Liver (tissue), 9 donors: Measurements from ENCODE around the gene SPEG. TPM values are rescaled to one million over a fixed set of nuclear protein-coding genes. Genes with fewer than 3 reads are reported as not detected.

Experiments used
- DNase-seq: peaks from one replicate; pipeline ENCODE4 v3.0.0-alpha.2; 2017; ENCODE audit warnings: low spot score
- H3K27ac ChIP-seq, 2 donors: one replicate each; pipeline ENCODE4 v1.7.0; 2013; ENCODE audit warnings: inconsistent platforms in 2 of 2, low read length in 2 of 2, control low read depth in 1 of 2, low read depth in 1 of 2, mild to moderate bottlenecking in 1 of 2
- H3K27me3 ChIP-seq, 4 donors: one replicate each; pipeline versions ENCODE4 v1.6.1 to v1.7.0; 2013; ENCODE audit warnings: low read length in 3 of 4, inconsistent platforms in 1 of 4, mild to moderate bottlenecking in 1 of 4, moderate library complexity in 1 of 4; ENCODE audit not compliant: control insufficient read depth in 4 of 4, insufficient read depth in 4 of 4
- H3K36me3 ChIP-seq, 4 donors: one replicate each; pipeline versions ENCODE4 v1.6.1 to v1.7.0; 2013; ENCODE audit warnings: low read length in 3 of 4, mild to moderate bottlenecking in 3 of 4, low read depth in 1 of 4, moderate library complexity in 1 of 4; ENCODE audit not compliant: control insufficient read depth in 4 of 4, insufficient read depth in 3 of 4
- H3K4me1 ChIP-seq, 4 donors: one replicate each; pipeline versions ENCODE4 v1.6.1 to v1.7.0; 2013; ENCODE audit warnings: low read length in 3 of 4, mild to moderate bottlenecking in 3 of 4, moderate library complexity in 1 of 4; ENCODE audit not compliant: control insufficient read depth in 4 of 4, insufficient read depth in 4 of 4
- H3K4me3 ChIP-seq, 3 donors: one replicate each; pipeline versions ENCODE4 v1.6.1 to v1.7.0; 2013; ENCODE audit warnings: low read length in 3 of 3, control low read depth in 1 of 3, low read depth in 1 of 3, mild to moderate bottlenecking in 1 of 3
- H3K9ac ChIP-seq, 2 donors: one replicate each; pipeline ENCODE4 v1.7.0; 2013; ENCODE audit warnings: low read length in 2 of 2, mild to moderate bottlenecking in 2 of 2, moderate library complexity in 2 of 2, control low read depth in 1 of 2, low read depth in 1 of 2
- H3K9me3 ChIP-seq, 4 donors: one replicate each; pipeline versions ENCODE4 v1.6.1 to v1.7.0; 2013; ENCODE audit warnings: low read length in 3 of 4; ENCODE audit not compliant: control insufficient read depth in 4 of 4
- EGR1 ChIP-seq, 2 donors: IDR thresholded peaks; 2 replicates each; pipeline ENCODE4 v1.6.1; 2016 to 2018; ENCODE audit warnings: antibody characterized with exemption in 2 of 2, low read depth in 2 of 2
- FOXA1 ChIP-seq: IDR thresholded peaks from 2 replicates; pipeline ENCODE4 v1.6.1; 2016; ENCODE audit warnings: antibody characterized with exemption
- FOXA2 ChIP-seq: IDR thresholded peaks from 2 replicates; pipeline ENCODE4 v1.6.1; 2016; ENCODE audit warnings: antibody characterized with exemption
- GABPA ChIP-seq, 2 donors: IDR thresholded peaks in 1 of 2; conservative IDR thresholded peaks in 1 of 2; 2 replicates each; pipeline ENCODE4 v1.6.1; 2016; ENCODE audit warnings: antibody characterized with exemption in 2 of 2, mild to moderate bottlenecking in 1 of 2, moderate library complexity in 1 of 2
- HNF4A ChIP-seq, 2 donors: conservative IDR thresholded peaks; 2 replicates each; pipeline ENCODE4 v1.6.1; 2016; ENCODE audit warnings: antibody characterized with exemption in 2 of 2, mild to moderate bottlenecking in 2 of 2
- JUND ChIP-seq, 2 donors: IDR thresholded peaks; 2 replicates each; pipeline ENCODE4 v1.6.1; 2016; ENCODE audit warnings: antibody characterized with exemption in 2 of 2
- NR2F2 ChIP-seq: IDR thresholded peaks from 2 replicates; pipeline ENCODE4 v1.6.1; 2016; ENCODE audit warnings: antibody characterized with exemption
- RAD21 ChIP-seq, 2 donors: IDR thresholded peaks; 2 replicates each; pipeline ENCODE4 v1.6.1; 2016; ENCODE audit warnings: antibody characterized with exemption in 2 of 2, mild to moderate bottlenecking in 2 of 2
- RXRA ChIP-seq, 2 donors: IDR thresholded peaks; 2 replicates each; pipeline ENCODE4 v1.6.1; 2017 to 2018; ENCODE audit warnings: antibody characterized with exemption in 2 of 2, mild to moderate bottlenecking in 1 of 2
- SP1 ChIP-seq: IDR thresholded peaks from 2 replicates; pipeline ENCODE4 v1.6.1; 2018; ENCODE audit warnings: antibody characterized with exemption, mild to moderate bottlenecking
- TAF1 ChIP-seq: conservative IDR thresholded peaks from 2 replicates; pipeline ENCODE4 v1.6.1; 2016; ENCODE audit warnings: antibody characterized with exemption, mild to moderate bottlenecking
- YY1 ChIP-seq: IDR thresholded peaks from 2 replicates; pipeline ENCODE4 v1.6.1; 2016; ENCODE audit warnings: antibody characterized with exemption, mild to moderate bottlenecking
- ZBTB33 ChIP-seq: IDR thresholded peaks from 2 replicates; pipeline ENCODE4 v1.6.1; 2016; ENCODE audit warnings: antibody characterized with exemption
- WGBS: extraction: QIAGEN DNeasy Blood & Tissue Kit; methylation state at CpG from one replicate; pipeline ENCODE4 v1.1.7; 2013; 5-methylcytosine and 5-hydroxymethylcytosine counted together
- polyA plus RNA-seq, 2 donors: library from polyadenylated mRNA; stranded (reverse) in 1 of 2; unstranded in 1 of 2; fragments of 200-250 nt in 1 of 2; fragments of >200 nt in 1 of 2; fragmentation: Nextera tagmentation in 1 of 2; extraction: Ambion mirVana in 1 of 2; gene quantifications; one replicate each; pipeline versions ENCODE4 v1.2.1 to v1.2.3, GENCODE V29; 2013 to 2015
- total RNA-seq, 2 donors: library from RNA; depleted of rRNA; stranded (reverse); fragments of >200 nt; gene quantifications; one replicate each; pipeline ENCODE4 v1.2.3, GENCODE V29; 2014
- TF ChIP-seq, protein P1 (sequence below): fragments of 150-350 bp; IDR thresholded peaks from 2 replicates; pipeline ENCODE4 v1.5.1; 2017; ENCODE audit warnings: improper control_type of control experiment, low read depth, low read length; ENCODE audit not compliant: missing input control
- TF ChIP-seq, protein P2 (sequence below): IDR thresholded peaks from 2 replicates; pipeline ENCODE4 v1.6.1; 2016; ENCODE audit warnings: antibody characterized with exemption
- TF ChIP-seq, protein P3 (sequence below): IDR thresholded peaks from 2 replicates; pipeline ENCODE4 v1.6.1; 2016; ENCODE audit warnings: antibody characterized with exemption, mild to moderate bottlenecking
- TF ChIP-seq, protein P4 (sequence below): IDR thresholded peaks from 2 replicates; pipeline ENCODE4 v1.6.1; 2016; ENCODE audit warnings: antibody characterized with exemption
- donor health status: healthy.
- donor health status: healthy.
- donor health status: healthy.
- donor health status: healthy.
- donor health status: healthy.

The SPEG gene
- total and polyA plus RNA-seq, 4 donors: 0.51 to 0.96 (median 0.66) TPM

DNA sequence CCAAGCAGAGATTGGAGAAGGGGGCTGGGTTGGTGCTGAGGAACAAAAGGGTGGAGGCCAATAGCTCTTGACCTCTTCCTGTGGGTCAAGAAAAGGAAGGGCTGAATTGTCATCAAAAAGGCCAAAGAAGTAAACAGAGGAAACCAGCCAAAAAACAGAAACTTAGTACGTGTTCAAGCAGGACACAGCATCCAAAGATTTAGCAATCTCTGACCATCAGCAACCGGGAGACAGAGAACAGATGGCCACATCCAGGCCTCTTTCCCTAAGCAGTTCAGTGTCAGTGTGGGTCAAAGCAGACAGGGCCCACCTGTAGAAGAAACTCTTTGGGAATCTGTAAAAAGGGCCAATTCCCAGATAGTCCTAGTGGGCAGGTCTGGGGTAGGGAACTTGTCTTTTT is 49.8 kb upstream of the SPEG start:
- Histone ChIP-seq H3K36me3 (peaks cover 8 to 56% (median 46%) of the 10 kb centered on the region in 4 donors), H3K4me3 (no peak overlapping the region), H3K9ac (no peak overlapping the region), H3K4me1 (peaks cover 3 to 16% (median 10%) of the 10 kb centered on the region in 4 donors), H3K27ac (no peak overlapping the region), H3K27me3 (no peaks in the 10 kb centered on the region), H3K9me3 (no peaks in the 10 kb centered on the region)
- TF ChIP-seq YY1 (no peak), RXRA (IDR thresholded peaks at IDR 0.05) (no peak), GABPA (IDR thresholded peaks at IDR 0.05 in 1 of 2, conservative IDR thresholded peaks at IDR 0.05 in 1 of 2) (no peak), RAD21 (IDR thresholded peaks at IDR 0.05) (no peak), FOXA2 (no peak), EGR1 (IDR thresholded peaks at IDR 0.05; ENCODE audit: low read depth in 2 of 2) (no peak), FOXA1 (no peak), JUND (IDR thresholded peaks at IDR 0.05) (no peak), ZBTB33 (no peak), TAF1 (no peak), NR2F2 (no peak), HNF4A (conservative IDR thresholded peaks at IDR 0.05) (no peak)
- TF ChIP-seq, protein P1, sequence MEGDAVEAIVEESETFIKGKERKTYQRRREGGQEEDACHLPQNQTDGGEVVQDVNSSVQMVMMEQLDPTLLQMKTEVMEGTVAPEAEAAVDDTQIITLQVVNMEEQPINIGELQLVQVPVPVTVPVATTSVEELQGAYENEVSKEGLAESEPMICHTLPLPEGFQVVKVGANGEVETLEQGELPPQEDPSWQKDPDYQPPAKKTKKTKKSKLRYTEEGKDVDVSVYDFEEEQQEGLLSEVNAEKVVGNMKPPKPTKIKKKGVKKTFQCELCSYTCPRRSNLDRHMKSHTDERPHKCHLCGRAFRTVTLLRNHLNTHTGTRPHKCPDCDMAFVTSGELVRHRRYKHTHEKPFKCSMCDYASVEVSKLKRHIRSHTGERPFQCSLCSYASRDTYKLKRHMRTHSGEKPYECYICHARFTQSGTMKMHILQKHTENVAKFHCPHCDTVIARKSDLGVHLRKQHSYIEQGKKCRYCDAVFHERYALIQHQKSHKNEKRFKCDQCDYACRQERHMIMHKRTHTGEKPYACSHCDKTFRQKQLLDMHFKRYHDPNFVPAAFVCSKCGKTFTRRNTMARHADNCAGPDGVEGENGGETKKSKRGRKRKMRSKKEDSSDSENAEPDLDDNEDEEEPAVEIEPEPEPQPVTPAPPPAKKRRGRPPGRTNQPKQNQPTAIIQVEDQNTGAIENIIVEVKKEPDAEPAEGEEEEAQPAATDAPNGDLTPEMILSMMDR: no peak
- TF ChIP-seq, protein P2, sequence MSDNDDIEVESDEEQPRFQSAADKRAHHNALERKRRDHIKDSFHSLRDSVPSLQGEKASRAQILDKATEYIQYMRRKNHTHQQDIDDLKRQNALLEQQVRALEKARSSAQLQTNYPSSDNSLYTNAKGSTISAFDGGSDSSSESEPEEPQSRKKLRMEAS: no peak
- TF ChIP-seq, protein P3, sequence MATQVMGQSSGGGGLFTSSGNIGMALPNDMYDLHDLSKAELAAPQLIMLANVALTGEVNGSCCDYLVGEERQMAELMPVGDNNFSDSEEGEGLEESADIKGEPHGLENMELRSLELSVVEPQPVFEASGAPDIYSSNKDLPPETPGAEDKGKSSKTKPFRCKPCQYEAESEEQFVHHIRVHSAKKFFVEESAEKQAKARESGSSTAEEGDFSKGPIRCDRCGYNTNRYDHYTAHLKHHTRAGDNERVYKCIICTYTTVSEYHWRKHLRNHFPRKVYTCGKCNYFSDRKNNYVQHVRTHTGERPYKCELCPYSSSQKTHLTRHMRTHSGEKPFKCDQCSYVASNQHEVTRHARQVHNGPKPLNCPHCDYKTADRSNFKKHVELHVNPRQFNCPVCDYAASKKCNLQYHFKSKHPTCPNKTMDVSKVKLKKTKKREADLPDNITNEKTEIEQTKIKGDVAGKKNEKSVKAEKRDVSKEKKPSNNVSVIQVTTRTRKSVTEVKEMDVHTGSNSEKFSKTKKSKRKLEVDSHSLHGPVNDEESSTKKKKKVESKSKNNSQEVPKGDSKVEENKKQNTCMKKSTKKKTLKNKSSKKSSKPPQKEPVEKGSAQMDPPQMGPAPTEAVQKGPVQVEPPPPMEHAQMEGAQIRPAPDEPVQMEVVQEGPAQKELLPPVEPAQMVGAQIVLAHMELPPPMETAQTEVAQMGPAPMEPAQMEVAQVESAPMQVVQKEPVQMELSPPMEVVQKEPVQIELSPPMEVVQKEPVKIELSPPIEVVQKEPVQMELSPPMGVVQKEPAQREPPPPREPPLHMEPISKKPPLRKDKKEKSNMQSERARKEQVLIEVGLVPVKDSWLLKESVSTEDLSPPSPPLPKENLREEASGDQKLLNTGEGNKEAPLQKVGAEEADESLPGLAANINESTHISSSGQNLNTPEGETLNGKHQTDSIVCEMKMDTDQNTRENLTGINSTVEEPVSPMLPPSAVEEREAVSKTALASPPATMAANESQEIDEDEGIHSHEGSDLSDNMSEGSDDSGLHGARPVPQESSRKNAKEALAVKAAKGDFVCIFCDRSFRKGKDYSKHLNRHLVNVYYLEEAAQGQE: no peak
- no peak for DNase-seq
- WGBS: 45% methylated on average over 2 of the region's 2 CpGs

DNA sequence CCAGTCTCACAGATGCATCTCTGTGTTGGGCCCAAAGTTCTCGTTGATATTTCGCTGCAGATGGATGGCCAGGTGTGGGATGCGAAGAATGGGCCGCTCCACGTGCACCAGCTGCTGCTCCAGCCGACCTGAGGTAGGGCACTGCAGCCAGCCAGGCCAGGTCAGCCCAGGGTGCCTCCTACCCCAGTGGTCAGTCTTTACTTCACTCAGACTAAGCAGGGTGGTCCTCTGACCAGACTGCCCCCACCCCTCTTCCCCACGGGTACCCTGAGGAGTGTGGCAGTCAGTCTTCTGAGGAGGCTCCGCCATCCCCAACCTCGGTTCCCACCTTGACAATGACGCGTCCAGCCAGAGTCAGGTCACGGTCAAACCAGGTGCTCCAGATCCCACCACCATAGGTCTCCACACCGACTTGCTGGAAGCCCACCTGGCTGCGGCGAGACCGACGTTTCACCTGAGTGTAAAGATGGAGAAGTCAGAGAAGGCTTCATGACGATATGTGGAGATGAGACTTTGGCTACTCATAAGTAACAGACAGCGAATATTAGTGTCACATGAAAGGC is 48.6 kb upstream of the SPEG start:
- no peak overlapping the region for H3K4me3 ChIP-seq
- 97% methylated on average over 19 of the region's 19 CpGs for WGBS
- peaks cover 6 to 48% (median 37%) of the 10 kb centered on the region in 4 donors for H3K36me3 ChIP-seq

More for the DNA sequence above, 48.6 kb upstream of the SPEG start:
- H3K9me3 ChIP-seq: no peaks in the 10 kb centered on the region
- no peak overlapping the region for H3K9ac ChIP-seq
- H3K27me3 ChIP-seq: no peaks in the 10 kb centered on the region
- peaks cover 3 to 16% (median 10%) of the 10 kb centered on the region in 4 donors for H3K4me1 ChIP-seq
- TF ChIP-seq GABPA (IDR thresholded peaks at IDR 0.05 in 1 of 2, conservative IDR thresholded peaks at IDR 0.05 in 1 of 2): no peak
- TF ChIP-seq ZBTB33: no peak
- no peak for TF ChIP-seq RXRA (IDR thresholded peaks at IDR 0.05)
- TF ChIP-seq, protein P1: no peak
- TF ChIP-seq, protein P4, sequence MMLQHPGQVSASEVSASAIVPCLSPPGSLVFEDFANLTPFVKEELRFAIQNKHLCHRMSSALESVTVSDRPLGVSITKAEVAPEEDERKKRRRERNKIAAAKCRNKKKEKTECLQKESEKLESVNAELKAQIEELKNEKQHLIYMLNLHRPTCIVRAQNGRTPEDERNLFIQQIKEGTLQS: no peak
- no peak for TF ChIP-seq RAD21 (IDR thresholded peaks at IDR 0.05)
- no peak for TF ChIP-seq TAF1
- TF ChIP-seq JUND (IDR thresholded peaks at IDR 0.05): no peak
- TF ChIP-seq HNF4A (conservative IDR thresholded peaks at IDR 0.05): no peak
- no peak for TF ChIP-seq SP1
- no peak overlapping the region for H3K27ac ChIP-seq
- DNase-seq: no peak
